ENCODE data around the gene GNAS.

- TF ChIP-seq CTCF (IDR thresholded peaks at IDR 0.05; ENCODE audit: low read depth, low read length, missing input control) (no peak), TAF1 (conservative IDR thresholded peaks at IDR 0.05) (peak; percentile 75), JUND (IDR thresholded peaks at IDR 0.05) (no peak), EGR1 (IDR thresholded peaks at IDR 0.05; ENCODE audit: low read depth in 2 of 2) (no peak)
- TF ChIP-seq, protein P1, sequence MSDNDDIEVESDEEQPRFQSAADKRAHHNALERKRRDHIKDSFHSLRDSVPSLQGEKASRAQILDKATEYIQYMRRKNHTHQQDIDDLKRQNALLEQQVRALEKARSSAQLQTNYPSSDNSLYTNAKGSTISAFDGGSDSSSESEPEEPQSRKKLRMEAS (IDR thresholded peaks at IDR 0.05): no peak
Observed at GRCh38 chr20:58888521-58889333, 36.2 kb downstream of the GNAS start.

Measured in liver (tissue), 3 donors.